Right lobe of liver (tissue), 6 donors: Measurements from ENCODE around the gene GP5. TPM values are rescaled to one million over a fixed set of nuclear protein-coding genes. Genes with fewer than 3 reads are reported as not detected.

Experiments
- ATAC-seq, 4 donors: fragments of 200-7000 bp; cut with Tn5 transposase; one replicate each; pipeline ENCODE4 v1.9.1; 2020; ENCODE audit warnings: mild to moderate bottlenecking in 4 of 4, moderate library complexity in 4 of 4
- DNase-seq, 3 donors: peaks; one replicate each; pipeline ENCODE4 v3.0.0-alpha.2; 2020
- H3K27ac ChIP-seq, 3 donors: fragments of 200-600 bp; one replicate each; pipeline ENCODE4 v1.8.0; 2022
- H3K27me3 ChIP-seq, 2 donors: fragments of 200-600 bp; one replicate each; pipeline ENCODE4 v1.8.0; 2022
- H3K36me3 ChIP-seq, 4 donors: fragments of 200-600 bp; sonication (generic) in 1 of 4; one replicate each; pipeline versions ENCODE4 v1.5.1 to v1.8.0; 2017 to 2022; ENCODE audit warnings: control low read depth in 1 of 4
- H3K4me1 ChIP-seq, 4 donors: fragments of 200-600 bp; sonication (generic) in 1 of 4; one replicate each; pipeline versions ENCODE4 v1.5.1 to v1.8.0; 2017 to 2022; ENCODE audit warnings: control low read depth in 1 of 4
- H3K4me3 ChIP-seq, 3 donors: fragments of 200-600 bp; one replicate each; pipeline ENCODE4 v1.8.0; 2022
- H3K9me3 ChIP-seq, 4 donors: fragments of 200-600 bp; sonication (generic) in 1 of 4; one replicate each; pipeline versions ENCODE4 v1.5.1 to v1.8.0; 2017 to 2022; ENCODE audit warnings: control low read depth in 1 of 4
- CTCF ChIP-seq, 4 donors: fragments of 200-600 bp in 3 of 4; fragments of 450-650 bp in 1 of 4; IDR thresholded peaks; one replicate each; pipeline versions ENCODE4 v1.5.1 to v1.8.0; 2016 to 2022; ENCODE audit warnings: antibody characterized with exemption in 4 of 4, mild to moderate bottlenecking in 2 of 4
- POLR2A ChIP-seq: fragments of 450-650 bp; IDR thresholded peaks from one replicate; pipeline ENCODE4 v1.6.1; 2017; ENCODE audit warnings: antibody characterized with exemption, mild to moderate bottlenecking
- WGBS: methylation state at CpG from one replicate; pipeline ENCODE4 v1.1.6; 2018; ENCODE audit warnings: low coverage, low lambda C conversion rate; ENCODE audit not compliant: insufficient coverage; ENCODE audit errors: missing lambda C conversion rate; 5-methylcytosine and 5-hydroxymethylcytosine counted together
- intact Hi-C, 2 donors: fragments of 100-400 bp; cut with DNase I; formaldehyde crosslinking; loops; one replicate each; pipeline versions ENCODE4 v1.11.2 to v1.14.1; 2022
- total RNA-seq, 6 experiments: library from RNA; depleted of rRNA in 2 of 6; stranded (reverse); fragments of >200 nt in 2 of 6; fragmentation: NEBNext Ultra II Directional in 3 of 6; extraction: Animal tissue kit (Norgen Biotek cat#: 25700) in 3 of 6; gene quantifications; one replicate each; pipeline versions ENCODE4 v1.1.0 to v1.2.4, GENCODE V29; 2016 to 2023
- donor health status: DM: no; HTN: yes; CAD: no.
- donor health status: DM: no; HTN: no; CAD: no.
- donor health status: DM: no; HTN: no; CAD: no.
- donor health status: DM: no; HTN: yes; CAD: no.
- donor health status: DM: no; HTN: yes; CAD: no.

Gene GP5
- total RNA-seq, 6 experiments from 2014 or later: 0.07 to 0.23 (median 0.16) TPM; not detected in 2

- no peak for TF ChIP-seq CTCF (IDR thresholded peaks at IDR 0.05)
- no peak for TF ChIP-seq POLR2A
- ATAC-seq: no peak
- H3K27ac ChIP-seq: no peak overlapping the region
- DNase-seq: no peak
- intact Hi-C loops: no loop called here
- H3K27me3 ChIP-seq: no peaks in the 10 kb centered on the region
- H3K4me1 ChIP-seq: peaks cover 0 to 9% (median 0%) of the 10 kb centered on the region in 4 donors
- H3K9me3 ChIP-seq: no peaks in the 10 kb centered on the region
- H3K36me3 ChIP-seq: no peaks in the 10 kb centered on the region
- H3K4me3 ChIP-seq: no peak overlapping the region
- 63% methylated on average over 10 of the region's 10 CpGs for WGBS
Observed at GRCh38 chr3:194352667-194353246, 46.3 kb downstream of the GP5 start.

GRCh38 chr3:194351952-194352536 is 47.0 kb downstream of the GP5 start:
- no peak for ATAC-seq
- Histone ChIP-seq H3K27me3 (no peaks in the 10 kb centered on the region), H3K36me3 (no peaks in the 10 kb centered on the region), H3K4me3 (peak overlapping the region in 1 of 3 donors; percentile 94), H3K4me1 (peaks cover 0 to 9% (median 0%) of the 10 kb centered on the region in 4 donors), H3K27ac (peak overlapping the region in 2 of 3 donors; percentile 92 to 97), H3K9me3 (no peaks in the 10 kb centered on the region)
- 84% methylated on average over 13 of the region's 14 CpGs for WGBS
- intact Hi-C loops: no loop called here
- TF ChIP-seq CTCF (IDR thresholded peaks at IDR 0.05) (no peak), POLR2A (no peak)
- no peak for DNase-seq

- Histone ChIP-seq H3K27ac (peak within 1 kb of the TSS; percentile 92 to 97 (median 92)), H3K4me3 (peak within 1 kb of the TSS; percentile 70 to 94 (median 87)), H3K4me1 (peaks cover 0 to 9% (median 0%) of the 10 kb centered on the region in 4 donors), H3K9me3 (no peaks in the 10 kb centered on the region), H3K36me3 (no peaks in the 10 kb centered on the region), H3K27me3 (no peaks in the 10 kb centered on the region)
- ATAC-seq (peak; percentile 93 to 97 (median 94)), DNase-seq (peak; percentile 87 to 94 (median 92))
- 53% methylated on average over 6 of the region's 24 CpGs for WGBS
- TF ChIP-seq POLR2A (peak; percentile 94), CTCF (IDR thresholded peaks at IDR 0.05) (no peak)
- intact Hi-C loops: no loop called here
Observed at GRCh38 chr3:194351080-194351672, 47.9 kb downstream of the GP5 start, which contains the start of gene CPN2. Gene CPN2, minus strand, starts transcription at chr3:194351328. Its CDS starts 8,626 bp downstream, at chr3:194342702.

- no peaks in the 10 kb centered on the region for H3K9me3 ChIP-seq
- H3K4me3 ChIP-seq: peak overlapping the region; percentile 70 to 94 (median 87)
- TF ChIP-seq CTCF (IDR thresholded peaks at IDR 0.05) (no peak), POLR2A (no peak)
- ATAC-seq: peak; percentile 2 to 28 (median 14)
- no peaks in the 10 kb centered on the region for H3K36me3 ChIP-seq
- no peaks in the 10 kb centered on the region for H3K27me3 ChIP-seq
- no peak for DNase-seq
- intact Hi-C loops: no loop called here
- WGBS: 29% methylated on average over 3 of the region's 3 CpGs
- H3K27ac ChIP-seq: peak overlapping the region; percentile 92 to 97 (median 92)
- H3K4me1 ChIP-seq: peaks cover 0 to 9% (median 0%) of the 10 kb centered on the region in 4 donors
Observed at GRCh38 chr3:194350726-194351071, 48.4 kb downstream of the GP5 start.
